Left hindlimb (tissue), 1 donor: ENCODE measurements around the gene NETO2.
"Not testable (repeated sequence)": the region's sequence is repeated elsewhere in the genome, so short reads cannot be mapped to it uniquely, and the experiment has no call there.

Experiments
- DNase-seq: peaks from one replicate; pipeline ENCODE4 v3.0.0-alpha.2; 2018

NETO2 gene

DNA sequence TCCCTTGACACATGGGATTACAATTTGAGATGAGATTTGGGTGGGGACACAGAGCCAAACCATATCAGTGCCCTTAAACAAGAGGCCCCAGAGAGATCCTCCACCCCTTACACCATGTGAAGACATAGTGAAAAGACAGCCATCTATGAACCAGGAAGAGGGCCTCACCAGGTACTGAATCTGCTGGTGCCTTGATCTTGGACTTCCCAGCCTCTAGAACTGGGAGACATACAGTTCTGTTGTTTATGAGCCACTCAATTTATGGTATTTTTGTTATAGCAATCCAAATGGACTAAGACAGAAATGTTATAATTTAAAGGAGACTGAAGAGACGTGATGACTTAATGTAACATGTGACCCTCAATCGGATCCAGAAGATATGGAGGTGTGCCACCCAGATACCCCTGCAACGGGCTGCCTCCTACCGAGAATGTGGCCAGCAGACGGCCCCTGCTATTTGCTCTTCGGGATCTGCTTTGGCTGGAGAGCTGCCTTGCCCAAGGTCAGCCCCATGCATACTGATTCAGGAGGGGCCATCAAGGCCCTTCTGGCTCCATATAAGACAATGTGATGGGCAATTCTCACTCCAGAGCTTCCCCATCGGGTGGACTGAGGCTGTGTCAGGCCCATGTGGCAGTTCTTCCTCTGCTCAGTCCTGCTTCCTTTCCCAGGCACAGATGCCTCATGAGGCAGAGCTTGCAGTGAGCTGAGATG is 80.6 kb downstream of the NETO2 start:
- no peak for DNase-seq

DNA sequence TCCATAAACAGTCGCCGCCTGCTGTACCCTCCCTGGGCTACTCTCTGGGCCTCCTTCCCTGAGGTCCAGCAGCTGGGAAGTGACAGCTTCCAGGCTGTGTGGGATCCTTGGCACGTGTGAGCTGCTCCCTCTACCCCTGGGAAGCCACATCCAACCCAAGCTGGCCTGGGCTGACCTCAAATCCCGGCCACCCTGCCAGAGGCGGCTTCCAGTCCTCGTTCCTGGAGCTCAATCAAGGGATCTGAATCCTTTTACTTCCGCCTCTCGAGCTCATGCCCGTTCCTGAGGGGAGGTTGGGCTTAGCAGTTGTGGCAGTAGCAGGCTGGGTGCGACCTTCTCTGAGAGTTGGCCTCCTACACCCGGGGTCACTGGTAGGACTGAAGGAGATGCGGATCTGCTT is 82.5 kb downstream of the NETO2 start:
- no peak for DNase-seq

GRCh38 chr16:47060596-47060995 is 83.1 kb downstream of the NETO2 start:
- DNase-seq = no peak

DNA sequence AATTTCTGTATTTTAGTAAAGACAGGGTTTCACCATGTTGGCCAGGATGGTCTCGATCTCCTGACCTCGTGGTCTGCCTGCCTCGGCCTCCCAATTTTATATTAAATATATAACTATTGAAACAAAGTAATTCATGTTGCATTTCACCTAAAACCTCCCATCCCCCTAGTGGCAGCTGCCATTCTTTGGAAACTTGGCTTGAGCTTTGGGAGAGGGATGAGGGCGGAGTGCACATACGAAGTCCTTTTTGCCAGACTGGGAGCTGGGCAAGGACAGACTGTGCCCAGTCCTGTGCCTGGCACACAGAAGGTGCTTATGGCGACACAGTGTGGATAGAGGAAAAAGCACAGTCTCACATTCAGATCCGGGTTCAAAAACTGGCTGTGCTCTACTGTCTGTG is 83.8 kb downstream of the NETO2 start:
- no peak for DNase-seq

- not testable (repeated sequence) for DNase-seq
These were observed 84.6 kb downstream of the NETO2 start for GRCh38 chr16:47059130-47059529.

GRCh38 chr16:47058295-47059086 is 85.3 kb downstream of the NETO2 start:
- no peak for DNase-seq

GRCh38 chr16:47057630-47057993 is 86.1 kb downstream of the NETO2 start:
- DNase-seq = no peak

- DNase-seq = no peak
These were observed 86.8 kb downstream of the NETO2 start for GRCh38 chr16:47056688-47057629.

DNA sequence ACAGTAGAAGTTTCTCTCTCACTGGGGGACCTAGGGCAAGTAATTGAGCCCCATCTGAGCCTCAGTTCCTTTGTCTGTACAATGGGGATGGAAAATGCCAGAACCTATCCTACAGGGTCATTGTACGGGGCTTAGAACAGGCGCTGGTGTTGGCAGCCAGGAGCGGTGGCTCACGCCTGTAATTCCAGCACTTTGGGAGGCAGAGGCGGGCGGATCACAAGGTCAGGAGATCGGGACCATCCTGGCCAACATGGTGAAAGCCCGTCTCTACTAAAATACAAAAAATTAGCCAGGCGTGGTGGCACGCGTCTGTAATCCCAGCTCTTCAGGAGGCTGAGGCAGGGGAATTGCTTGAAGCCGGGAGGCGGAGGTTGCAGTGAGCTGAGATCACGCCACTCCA is 87.7 kb downstream of the NETO2 start:
- not testable (repeated sequence) for DNase-seq

GRCh38 chr16:47055136-47055885 is 88.4 kb downstream of the NETO2 start:
- DNase-seq = no peak

DNA sequence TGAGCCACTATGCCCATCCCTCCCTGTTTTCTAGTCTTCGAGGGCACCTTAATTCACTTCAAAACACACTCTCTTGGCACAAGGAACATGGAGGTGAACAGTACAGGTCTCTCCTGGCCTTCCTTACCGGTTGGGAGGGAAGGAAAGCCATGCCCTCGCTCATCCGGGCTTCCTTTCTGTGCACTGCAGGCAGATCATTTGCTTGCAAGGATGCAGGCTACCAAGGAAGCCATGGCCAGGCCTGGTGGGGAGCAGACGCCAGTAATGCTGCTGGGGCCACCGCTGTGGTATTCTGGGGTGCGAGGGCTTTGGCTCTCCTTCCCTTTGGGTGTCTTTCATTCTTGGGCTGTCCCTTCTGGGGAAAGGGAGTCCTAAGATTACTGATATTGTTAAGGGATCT is 89.4 kb downstream of the NETO2 start:
- no peak for DNase-seq

GRCh38 chr16:47053895-47054294 is 89.8 kb downstream of the NETO2 start:
- DNase-seq = no peak

DNA sequence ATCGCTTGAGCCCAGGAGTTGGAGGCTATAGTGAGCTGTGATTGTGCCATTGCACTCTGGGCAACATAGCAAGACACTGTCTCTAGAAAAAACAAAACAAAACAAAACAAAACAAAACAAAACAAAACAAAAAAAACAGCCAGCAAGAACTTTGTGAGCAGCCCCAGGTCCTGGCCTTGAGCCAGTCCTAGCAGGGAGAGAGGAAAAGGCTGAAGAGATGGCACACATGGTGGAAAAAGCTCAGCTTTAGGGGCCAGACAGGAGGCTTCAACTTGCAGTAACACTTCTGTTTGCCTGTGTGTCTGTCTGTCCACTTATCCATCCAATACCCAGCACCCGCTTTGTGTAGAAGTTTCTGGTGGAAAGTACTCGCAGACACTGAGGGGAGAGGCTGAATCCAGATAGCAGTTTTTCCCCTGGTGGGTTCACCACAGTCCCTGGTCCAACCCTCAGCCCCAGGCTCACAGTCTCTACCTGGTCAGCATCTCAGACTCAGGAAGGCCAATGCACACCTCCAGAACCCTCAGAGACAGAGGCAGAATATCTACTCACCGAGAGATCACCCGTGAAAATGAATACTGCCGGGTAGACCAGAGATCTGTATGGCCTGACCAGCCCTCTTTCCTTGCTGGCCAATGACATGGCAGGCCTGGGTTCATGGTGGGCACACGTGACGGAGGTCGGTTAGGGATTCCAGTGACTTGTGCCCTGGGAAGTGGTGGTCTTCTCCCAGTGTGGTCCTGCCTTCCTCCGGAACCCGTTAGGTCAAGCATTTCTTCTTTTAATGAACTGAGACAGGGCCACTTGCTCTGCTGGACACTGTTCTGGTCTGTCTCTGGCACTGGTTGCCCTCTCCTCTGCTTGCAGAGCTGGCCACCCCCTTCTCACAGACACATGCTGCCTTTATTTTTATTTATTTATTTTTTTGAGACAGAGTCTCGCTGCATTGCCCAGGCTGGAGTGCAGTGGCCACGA is 90.8 kb downstream of the NETO2 start:
- no peak for DNase-seq

- no peak for DNase-seq
These were observed 92.7 kb downstream of the NETO2 start for GRCh38 chr16:47051031-47051430.

GRCh38 chr16:47049901-47050583 is 93.7 kb downstream of the NETO2 start:
- no peak for DNase-seq

GRCh38 chr16:47047524-47048203 is 96.1 kb downstream of the NETO2 start:
- no peak for DNase-seq

DNA sequence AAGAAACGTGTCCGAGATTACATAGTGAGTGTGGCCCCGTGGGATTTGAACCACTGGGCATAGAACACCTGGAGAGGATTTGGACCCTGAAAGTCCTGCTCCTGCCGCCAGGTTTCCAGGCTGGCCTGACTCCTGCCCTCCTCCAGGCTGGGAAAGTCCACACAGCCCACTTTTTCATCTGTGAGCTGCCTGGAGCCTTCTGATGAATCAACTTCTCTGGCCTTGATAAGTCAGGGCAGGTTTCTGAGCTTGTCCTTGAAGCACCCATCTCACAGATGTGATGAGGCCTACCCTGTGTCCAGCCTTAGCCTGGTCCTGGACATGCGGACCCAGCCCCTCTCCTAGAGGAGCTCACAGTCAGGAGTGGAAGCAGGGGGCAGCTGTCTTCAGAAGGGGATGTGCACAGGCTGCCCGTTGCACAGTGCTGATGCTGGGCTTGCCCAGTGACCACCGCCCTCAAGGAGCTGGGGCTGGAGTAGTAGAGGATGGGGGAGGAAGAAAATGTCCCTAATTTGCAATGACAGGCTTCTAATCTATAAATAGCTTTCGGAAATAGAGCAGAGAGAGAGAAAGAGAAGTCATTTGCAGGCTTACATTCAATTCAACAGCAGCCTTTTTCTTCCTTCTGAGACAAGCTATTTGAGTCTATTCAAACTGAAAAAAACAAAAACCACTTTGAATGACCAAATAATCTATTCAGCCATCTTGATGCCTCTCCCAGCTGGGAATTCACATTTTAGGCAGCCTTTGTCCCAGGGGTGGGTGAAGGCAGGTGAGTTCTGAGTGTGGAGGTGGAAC is 96.8 kb downstream of the NETO2 start:
- DNase-seq = no peak

DNA sequence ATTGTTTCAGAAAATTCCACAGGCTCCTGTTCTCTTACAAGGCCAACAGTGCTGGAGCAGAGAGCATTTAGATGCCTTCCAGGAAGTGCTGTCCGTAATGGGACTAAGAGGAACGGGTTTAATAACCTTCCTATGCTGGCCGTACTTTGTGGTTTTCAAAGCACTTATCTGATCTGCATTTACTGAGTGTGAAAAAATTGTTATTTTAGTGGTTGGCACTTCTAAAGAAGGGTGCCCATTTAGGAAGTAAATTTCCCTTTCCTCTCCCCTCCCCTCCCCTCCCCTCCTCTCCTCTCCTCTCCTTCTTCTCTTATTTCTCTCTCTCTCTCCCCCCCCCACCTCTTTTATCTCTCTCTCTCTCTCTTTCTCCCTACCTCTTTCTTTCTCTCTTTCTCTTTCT is 98.3 kb downstream of the NETO2 start:
- DNase-seq = no peak

DNA sequence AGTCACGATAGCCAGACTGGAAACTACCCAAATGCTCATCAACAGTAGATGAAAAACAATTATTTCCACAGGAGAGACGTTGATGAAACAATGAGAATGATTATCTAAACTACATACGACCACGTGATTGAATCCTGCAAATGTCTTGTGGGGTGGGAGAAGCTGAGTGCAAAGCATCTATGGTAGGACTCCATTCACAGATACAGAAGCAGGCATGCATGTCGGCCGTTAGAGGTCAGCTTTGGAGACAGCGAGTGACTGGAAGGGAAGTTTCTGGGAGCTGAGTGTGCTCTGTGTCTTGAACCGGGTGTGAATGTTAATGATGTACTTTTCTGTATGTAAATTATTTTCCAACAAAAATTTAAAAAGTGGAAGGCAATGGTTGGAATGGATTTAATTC is 98.7 kb downstream of the NETO2 start:
- no peak for DNase-seq
